Immature natural killer cell (primary cell): ENCODE data around the gene LRRC55. TPM values are rescaled to one million over a fixed set of nuclear protein-coding genes. Genes with fewer than 3 reads are reported as not detected.

Source experiments
- DNase-seq, 3 donors: peaks; one replicate each; pipeline ENCODE4 v3.0.0; 2022; ENCODE audit warnings: mixed read lengths in 1 of 3
- H3K27ac Mint-ChIP-seq, 6 donors: one replicate each; pipeline ENCODE4 v1.8.0; 2020; ENCODE audit warnings: mixed read lengths in 6 of 6, mild to moderate bottlenecking in 5 of 6, inconsistent platforms in 4 of 6, moderate library complexity in 3 of 6
- H3K27me3 Mint-ChIP-seq, 3 donors: one replicate each; pipeline ENCODE4 v1.8.0; 2020 to 2021; ENCODE audit warnings: low read depth in 3 of 3, mild to moderate bottlenecking in 3 of 3, mixed read lengths in 3 of 3, moderate library complexity in 3 of 3, inconsistent platforms in 1 of 3
- H3K36me3 Mint-ChIP-seq, 3 donors: one replicate each; pipeline ENCODE4 v1.8.0; 2020; ENCODE audit warnings: mixed read lengths in 3 of 3, inconsistent platforms in 2 of 3, mild to moderate bottlenecking in 2 of 3
- H3K4me1 Mint-ChIP-seq, 2 donors: one replicate each; pipeline ENCODE4 v1.8.0; 2020; ENCODE audit warnings: inconsistent platforms in 2 of 2, mild to moderate bottlenecking in 2 of 2, mixed read lengths in 2 of 2, moderate library complexity in 1 of 2
- H3K4me3 Mint-ChIP-seq, 5 donors: one replicate each; pipeline ENCODE4 v1.8.0; 2020; ENCODE audit warnings: mild to moderate bottlenecking in 5 of 5, mixed read lengths in 5 of 5, inconsistent platforms in 3 of 5, moderate library complexity in 3 of 5
- H3K9me3 Mint-ChIP-seq, 6 donors: one replicate each; pipeline ENCODE4 v1.8.0; 2020; ENCODE audit warnings: mild to moderate bottlenecking in 6 of 6, mixed read lengths in 6 of 6, inconsistent platforms in 4 of 6, moderate library complexity in 3 of 6
- polyA plus RNA-seq, 3 donors: library from polyadenylated mRNA; unstranded; fragments of 300-500 nt; fragmentation: Illumina TruSeq; gene quantifications; one replicate each; pipeline ENCODE4 v1.2.3, GENCODE V29; 2021

Gene LRRC55
- polyA plus RNA-seq, 3 donors from 2014 or later: not detected

DNA sequence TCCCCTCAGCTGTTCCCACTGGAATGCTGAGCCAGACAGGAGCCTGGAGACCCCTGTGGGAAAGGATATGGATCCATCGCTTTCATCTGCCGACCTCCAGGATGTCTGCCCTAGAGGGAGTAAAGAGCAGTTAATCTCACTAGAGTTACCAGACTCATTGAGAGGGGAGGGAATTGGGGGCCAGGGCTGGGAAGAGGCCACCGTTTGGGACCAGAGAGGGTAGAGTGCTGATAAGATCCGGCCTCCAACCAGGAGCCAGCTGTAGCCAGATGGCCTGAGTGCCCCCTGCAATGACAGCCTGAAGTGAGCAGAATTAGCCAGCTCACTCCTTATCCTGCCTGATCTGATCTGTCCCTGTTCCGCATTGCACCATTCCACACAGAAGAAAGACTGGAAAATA, 59.0 kb downstream of the LRRC55 start:
- Mint-ChIP-seq H3K27me3 (peaks cover 2 to 4% (median 2%) of the 10 kb centered on the region in 3 donors), H3K27ac (no peak overlapping the region), H3K4me1 (peaks cover 30 to 44% of the 10 kb centered on the region in 2 donors), H3K36me3 (no peaks in the 10 kb centered on the region), H3K9me3 (no peaks in the 10 kb centered on the region), H3K4me3 (no peak overlapping the region)
- DNase-seq: no peak

Other genes starting within 250 kb of the LRRC55 start
- gene OR5AK2, start 193.0 kb upstream of the LRRC55 start, polyA plus RNA-seq: not detected
- gene APLNR, start 55.3 kb downstream of the LRRC55 start, polyA plus RNA-seq: under 1 TPM in 1 of 3 donors, not detected in 2; 0.28 TPM
- gene TNKS1BP1, start 143.0 kb downstream of the LRRC55 start, polyA plus RNA-seq: 1 to 10 TPM; 1.0 to 1.7 (median 1.6) TPM
- 10 to 100 TPM; 24.6 to 41.6 (median 25.6) TPM for gene SSRP1, start 153.9 kb downstream of the LRRC55 start, polyA plus RNA-seq
- gene P2RX3, start 156.4 kb downstream of the LRRC55 start, polyA plus RNA-seq: not detected
- gene PRG3, start 199.2 kb downstream of the LRRC55 start, polyA plus RNA-seq: not detected
- under 1 TPM in 1 of 3 donors, not detected in 2; 0.19 TPM for gene PRG2, start 208.7 kb downstream of the LRRC55 start, polyA plus RNA-seq
- gene SLC43A3, start 245.2 kb downstream of the LRRC55 start, polyA plus RNA-seq: 10 to 100 TPM; 11.4 to 17.1 (median 12.4) TPM